ENCODE results near the gene ANKRD6.
"Not testable (repeated sequence)": the region's sequence is repeated elsewhere in the genome, so short reads cannot be mapped to it uniquely, and the experiment has no call there.

ANKRD6 gene

DNA sequence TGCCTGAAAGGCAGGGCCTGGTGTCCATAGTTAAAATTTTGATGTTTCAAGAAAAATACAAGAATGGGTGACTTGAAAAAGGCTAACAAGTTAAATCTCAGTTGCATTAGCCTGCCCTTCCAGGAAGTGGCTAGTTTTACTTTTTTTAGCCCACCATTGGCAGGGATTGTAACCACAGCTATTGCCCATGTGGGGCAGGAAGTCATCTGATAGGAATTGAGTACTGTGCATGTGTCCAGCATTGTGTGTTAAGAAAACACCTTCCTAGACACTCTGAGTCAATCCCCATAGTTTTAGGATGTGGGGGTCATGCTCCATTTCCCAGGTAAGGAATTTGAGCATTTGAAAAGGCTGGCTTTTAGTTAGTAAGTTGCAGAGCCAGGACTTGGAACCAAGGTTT lies 178.7 kb downstream of the ANKRD6 start:
- DNase-seq = peak; percentile 35

DNA sequence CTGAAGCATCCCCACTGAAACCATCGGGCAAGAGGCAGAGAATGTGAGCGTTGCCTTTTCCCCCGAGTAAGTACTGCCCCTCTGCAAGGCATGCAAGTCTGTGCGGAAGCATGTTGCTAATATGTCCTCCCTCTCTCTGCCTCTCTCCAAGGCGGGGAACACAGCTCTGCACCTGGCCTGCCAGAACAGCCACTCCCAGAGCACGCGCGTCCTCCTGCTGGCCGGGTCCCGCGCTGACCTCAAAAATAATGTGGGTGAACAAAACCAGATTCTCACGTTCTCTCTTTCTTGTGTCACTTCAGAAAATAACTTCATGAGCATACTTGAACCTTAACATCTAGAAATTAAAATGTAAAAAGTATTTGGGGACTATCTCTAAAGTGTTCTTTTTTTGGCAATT lies 179.2 kb downstream of the ANKRD6 start:
- no peak for DNase-seq

DNA sequence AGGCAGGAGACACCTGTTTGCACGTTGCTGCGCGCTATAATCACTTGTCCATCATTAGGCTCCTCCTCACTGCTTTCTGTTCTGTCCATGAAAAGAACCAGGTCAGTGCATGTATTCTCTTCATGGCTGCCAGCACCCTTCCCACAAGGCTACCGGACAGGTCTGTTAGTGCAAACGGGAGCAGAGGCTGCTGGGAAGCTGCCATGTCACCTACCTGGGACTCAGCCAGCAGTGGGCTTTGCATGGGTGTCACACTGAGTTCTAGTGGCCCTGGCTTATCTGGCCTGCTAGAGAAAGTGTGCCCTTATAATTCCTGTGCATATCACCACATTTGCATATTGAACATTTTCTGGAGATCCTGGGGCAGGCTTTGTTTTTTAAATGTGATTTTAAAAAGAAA lies 180.8 kb downstream of the ANKRD6 start:
- DNase-seq = no peak

DNA sequence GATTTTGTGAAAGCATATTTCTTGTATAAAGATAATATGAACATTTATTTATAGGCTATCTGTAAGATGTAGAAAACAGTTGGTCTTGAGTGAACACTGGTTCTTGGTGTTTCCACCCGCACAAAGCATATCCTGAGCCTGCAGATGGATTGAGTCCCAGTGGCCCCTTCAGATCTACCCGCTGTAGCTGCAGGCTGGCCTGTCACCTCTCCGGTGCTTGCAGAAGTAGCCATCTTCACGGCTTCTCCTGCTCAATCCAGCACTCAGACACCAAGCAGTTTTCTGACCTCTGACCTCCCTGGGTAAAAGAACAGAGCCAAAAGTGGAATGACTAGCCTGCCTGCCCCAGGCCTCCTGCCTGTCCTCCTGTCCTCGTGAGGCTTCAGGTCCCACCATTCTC lies 182.9 kb downstream of the ANKRD6 start:
- no peak for DNase-seq

DNA sequence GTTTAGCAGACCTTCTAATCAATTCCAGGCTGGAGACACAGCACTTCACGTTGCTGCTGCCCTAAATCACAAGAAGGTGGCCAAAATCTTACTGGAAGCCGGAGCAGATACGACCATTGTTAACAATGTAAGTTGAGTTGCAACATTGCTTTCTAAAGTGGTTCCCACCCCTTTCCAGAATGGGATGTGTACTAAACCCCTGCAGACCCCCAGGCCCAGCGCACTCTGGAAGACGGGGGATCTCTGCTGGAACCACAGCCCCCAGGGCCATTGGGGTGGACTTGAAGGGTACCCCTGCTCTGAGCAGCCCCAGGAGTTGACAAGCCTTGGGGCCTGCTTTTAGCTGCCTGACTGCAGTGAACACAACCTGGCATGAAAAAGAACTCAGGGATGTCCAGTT lies 183.6 kb downstream of the ANKRD6 start:
- DNase-seq = no peak

DNA sequence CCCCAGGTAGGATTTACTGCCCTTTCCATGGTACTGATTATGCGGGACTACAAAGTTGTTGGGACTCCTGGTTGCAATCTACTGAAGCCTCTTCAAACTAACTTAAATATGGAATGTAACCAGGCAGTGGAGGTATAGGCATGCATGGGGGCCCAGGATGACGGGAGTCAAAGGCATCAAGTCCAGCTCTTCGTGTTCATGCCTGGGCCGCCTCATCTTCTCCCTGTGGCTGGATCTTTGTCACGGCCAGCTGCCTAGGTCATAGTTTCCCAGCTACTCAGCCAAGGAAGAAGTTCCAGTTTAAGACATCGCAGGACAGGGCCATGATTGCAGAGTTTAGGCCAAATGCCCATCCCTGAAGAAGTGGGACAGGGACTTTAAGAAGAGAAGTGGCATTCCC lies 185.1 kb downstream of the ANKRD6 start:
- DNase-seq = no peak

DNA sequence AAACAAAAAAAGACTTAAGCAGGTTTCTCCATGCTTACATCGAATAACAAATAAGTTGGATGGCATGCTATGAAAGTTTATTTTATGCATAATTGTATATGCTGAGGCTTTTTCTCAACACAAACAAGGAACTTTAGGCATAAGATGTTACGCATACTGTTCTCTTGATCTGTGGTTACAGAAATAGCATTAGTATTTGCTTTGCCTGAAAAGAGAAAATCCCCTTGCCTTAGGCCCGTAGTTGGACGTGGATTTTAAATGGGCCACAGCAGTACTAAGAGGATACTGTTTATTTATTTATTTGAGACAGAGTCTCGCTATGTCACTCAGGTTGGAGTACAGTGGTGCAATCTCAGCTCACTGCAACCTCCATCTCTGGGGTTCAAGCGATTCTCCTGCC lies 186.6 kb downstream of the ANKRD6 start:
- no peak for DNase-seq

DNA sequence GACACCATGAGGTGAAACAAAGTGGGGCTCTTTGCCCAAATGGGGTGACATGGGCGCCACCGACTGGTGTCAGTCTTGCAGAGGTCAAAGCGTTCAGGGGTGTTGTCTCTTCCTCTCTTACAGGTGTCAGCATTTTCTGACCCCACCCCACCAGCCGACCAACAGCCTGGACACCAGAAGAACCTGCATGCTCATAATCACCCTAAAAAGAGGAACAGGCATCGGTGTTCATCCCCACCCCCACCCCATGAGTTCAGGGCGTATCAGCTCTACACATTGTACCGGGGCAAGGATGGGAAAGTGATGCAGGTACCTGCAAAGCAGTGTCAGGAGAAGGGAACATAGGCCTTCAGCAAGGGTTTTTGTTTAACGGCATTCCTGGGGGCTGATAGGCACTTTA lies 190.8 kb downstream of the ANKRD6 start:
- no peak for DNase-seq

DNA sequence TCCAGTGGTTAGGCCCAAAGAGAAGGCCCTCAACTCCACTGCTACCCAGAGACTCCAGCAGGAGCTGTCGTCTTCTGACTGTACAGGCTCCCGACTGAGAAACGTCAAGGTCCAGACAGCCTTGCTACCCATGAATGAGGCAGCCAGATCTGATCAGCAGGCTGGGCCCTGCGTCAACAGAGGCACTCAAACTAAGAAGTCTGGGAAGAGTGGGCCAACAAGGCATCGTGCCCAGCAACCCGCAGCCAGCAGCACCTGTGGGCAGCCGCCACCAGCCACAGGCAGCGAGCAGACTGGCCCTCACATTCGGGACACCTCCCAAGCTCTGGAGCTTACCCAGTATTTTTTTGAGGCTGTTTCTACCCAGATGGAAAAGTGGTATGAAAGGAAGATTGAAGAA lies 197.5 kb downstream of the ANKRD6 start:
- no peak for DNase-seq

DNA sequence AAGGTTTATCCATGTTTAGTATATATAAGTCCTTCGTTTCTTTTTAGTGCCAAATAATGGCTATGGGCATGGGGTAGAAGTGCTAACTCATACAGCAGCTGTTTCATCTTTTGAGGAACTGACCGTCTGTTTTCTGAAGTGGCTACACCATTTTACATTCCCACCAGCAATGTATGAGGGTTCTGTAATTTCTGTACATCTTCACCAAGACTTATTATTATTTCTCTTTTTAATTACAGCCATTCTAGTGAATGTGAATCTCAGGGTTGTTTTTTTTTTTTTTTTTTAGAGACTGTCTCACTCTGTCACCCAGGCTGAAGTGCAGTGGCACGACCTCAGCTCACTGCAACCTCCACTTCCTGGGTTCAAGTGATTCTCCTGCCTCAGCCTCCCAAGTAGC lies 203.5 kb downstream of the ANKRD6 start:
- DNase-seq = not testable (repeated sequence)

DNA sequence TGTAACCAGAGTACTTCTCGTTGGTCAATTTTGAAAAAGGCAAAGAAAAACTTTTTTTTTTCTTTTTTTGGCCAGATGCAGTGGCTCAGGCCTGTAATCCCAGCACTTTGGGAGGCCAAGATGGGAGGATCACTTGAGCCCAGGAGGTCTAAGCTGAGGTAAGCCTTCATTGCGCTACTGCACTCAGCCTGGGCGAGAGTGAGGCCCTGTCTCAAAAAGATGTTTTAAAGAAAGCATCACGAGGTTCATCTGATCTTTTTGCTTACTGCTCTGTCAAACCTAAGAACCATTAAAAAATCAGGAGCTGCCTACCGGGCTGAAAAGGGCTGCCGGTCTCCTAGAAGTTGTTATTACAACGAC lies 205.0 kb downstream of the ANKRD6 start:
- DNase-seq = no peak

DNA sequence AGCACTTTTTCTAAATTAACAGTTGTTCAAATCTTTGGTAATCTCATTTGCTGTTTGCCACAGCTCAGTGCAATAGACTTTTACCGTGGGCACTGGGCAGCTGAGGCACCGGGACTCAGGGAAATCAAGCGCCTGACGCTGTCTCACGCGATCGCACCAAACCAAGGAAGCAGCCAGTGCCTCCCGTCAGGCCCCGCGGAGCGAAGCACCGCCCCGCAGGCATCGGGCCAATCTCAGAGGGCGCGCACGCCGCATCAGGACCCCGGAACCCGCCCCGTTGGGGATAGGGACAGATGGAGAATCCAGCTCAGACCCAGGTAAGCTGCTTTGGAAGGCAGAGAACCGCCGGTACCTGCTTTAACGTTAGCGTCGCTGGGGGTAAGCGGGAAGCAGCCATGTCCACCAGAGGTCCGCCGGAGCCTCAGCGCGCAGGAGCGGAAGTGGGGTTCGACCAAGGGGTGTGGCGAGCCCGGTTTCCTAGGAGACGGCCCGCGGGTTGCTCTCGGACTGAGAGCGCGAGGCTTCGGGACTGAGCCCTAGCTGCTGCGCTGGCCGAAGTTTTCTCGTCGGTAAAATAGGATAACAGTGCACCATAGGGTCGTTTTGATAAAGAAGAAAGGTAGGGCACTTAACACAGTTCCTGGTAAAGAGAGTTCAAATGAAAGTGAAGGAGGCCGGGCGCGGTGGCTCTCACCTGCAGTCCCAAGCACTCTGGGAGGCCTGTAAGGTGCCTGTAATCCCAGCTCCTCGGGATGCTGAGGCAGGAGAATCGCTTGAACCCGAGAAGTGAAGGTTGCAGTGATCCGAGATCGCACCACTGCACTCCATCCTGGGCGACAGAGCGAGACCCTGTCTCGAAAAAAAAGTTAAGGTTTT lies 205.6 kb downstream of the ANKRD6 start, which contains the start of gene LYRM2:
Gene LYRM2 (minus strand): TSS at position 428 of the 876 bp plus-strand sequence. CDS start 31 bp downstream, at position 397.
- DNase-seq = peak; percentile 89

DNA sequence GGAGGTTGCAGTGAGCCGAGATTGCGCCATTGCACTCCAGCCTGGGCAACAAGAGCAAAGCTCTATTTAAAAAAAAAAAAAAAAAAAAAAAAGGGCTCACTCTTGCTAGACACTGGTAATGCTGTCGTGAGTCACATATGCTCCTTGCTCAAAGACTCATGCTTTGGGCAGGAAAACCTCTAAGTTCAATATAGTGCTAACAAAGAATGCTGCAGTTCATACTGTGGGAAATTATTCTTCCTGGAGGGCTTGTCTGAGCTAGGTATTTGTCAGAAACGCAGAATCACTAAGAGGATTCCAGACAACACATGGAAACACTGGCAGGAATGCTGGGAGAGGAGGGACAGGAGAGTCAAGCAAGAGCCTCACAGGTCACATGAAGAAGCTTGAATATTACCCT lies 207.9 kb downstream of the ANKRD6 start:
- peak; percentile 11 for DNase-seq

DNA sequence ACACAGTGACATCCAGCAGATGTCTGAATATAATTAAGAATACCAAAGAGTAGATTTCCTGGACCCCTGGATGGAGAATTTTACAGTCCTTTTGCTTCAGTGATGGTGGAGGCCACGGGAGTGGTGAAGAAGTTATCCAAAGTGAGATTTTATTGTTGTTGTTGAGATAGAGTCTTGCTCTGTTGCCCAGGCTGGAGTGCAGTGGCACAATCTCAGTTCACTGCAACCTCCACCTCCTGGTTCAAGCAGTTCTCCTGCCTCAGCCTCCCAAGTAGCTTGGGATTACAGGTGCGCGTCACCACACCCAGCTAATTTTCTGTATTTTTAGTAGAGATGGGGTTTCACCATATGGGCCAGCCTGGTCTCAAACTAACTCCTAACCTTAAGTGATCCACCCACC lies 208.6 kb downstream of the ANKRD6 start:
- not testable (repeated sequence) for DNase-seq

DNA sequence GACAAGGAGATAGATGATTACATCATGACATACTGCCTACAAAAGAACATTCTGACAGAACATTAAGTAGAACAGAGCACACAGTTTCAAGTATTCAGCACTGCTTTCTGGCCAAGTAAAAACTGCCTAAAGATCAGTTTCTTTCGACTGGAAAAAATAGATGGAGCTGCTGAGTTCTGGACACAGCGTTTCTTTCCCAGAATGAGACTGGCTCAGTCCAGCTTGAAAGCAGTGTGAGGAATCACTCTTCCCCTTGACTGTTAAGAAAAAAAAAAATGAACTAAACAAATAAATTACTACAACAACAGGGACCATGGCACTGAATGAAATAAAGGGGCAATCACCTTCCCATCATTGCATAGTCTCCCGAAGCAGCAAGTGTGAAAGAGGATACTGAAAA lies 210.0 kb downstream of the ANKRD6 start:
- DNase-seq = no peak

DNA sequence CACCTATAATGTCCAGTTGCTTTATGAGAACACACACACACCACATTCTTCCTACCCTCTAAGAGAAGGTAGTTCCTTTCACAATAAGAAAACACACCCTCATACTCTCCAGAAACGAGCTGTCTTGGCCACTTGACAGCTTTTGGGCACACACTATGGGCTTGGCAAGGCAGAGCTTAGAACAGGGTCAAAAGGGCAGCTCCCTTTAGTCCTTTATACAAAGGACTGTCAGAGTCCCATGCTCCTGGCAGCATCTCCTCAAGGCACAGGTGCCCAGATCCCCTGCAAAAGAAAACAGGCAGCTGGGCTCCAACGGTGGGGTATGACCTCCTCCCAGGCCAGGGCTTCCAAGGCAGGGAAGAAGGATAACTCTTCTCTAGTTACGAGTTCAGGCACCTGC lies 210.5 kb downstream of the ANKRD6 start:
- DNase-seq = no peak

DNA sequence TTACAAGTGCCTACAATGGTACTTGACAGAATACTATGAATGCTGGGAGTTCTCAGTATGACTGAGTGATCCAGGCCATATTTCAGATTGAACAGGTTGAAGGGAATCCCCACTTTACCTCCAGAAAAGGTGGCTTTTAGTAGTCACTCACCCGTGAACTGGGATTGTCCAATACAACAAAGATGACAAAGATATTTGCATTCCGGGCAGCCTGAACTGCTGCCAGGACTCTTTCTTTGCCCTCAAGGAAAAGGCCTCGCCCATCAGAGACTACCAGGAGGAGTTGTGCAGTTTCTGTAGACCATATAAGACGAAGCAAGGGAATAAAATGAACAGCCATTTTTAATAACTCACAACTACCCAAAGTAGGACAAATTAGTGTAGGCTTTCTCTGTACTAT lies 211.9 kb downstream of the ANKRD6 start:
- DNase-seq = no peak

DNA sequence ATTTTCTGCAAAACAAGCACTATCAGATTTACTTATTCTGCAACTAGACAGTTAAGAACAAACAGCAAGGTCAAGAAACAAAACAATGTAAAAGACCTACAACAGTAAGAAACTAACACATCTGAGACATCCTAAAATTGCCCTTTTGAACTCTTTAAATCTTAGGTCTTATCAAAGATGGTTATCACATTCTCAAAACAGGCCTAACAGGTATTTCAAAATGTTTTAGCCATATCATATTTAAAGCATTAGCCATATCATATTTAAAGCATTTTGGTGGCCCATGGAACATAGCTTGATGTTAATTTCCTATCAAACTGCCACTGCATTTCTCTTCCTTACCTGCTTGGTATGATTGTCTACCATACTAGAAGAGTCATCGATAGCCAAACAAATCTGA lies 216.7 kb downstream of the ANKRD6 start:
- DNase-seq = no peak

DNA sequence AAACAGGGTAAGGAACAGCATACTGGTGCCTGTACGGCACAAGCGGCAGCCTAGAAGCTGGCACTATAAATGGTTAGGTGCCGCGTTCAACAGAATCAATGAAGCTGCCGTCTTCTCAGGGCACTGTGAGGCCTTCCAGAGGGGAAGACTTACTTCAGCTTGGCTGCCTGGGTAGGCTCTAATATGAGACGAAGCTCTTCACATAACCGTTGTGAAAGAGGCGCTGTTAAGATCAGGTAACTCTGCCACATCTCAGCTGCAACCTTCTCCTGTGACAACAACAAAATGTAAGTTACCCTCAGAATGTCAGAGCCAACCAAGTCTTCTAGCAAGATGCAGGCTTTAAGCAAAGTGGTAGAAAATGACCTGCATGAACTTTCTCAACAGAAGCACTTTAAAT lies 217.6 kb downstream of the ANKRD6 start:
- no peak for DNase-seq

DNA sequence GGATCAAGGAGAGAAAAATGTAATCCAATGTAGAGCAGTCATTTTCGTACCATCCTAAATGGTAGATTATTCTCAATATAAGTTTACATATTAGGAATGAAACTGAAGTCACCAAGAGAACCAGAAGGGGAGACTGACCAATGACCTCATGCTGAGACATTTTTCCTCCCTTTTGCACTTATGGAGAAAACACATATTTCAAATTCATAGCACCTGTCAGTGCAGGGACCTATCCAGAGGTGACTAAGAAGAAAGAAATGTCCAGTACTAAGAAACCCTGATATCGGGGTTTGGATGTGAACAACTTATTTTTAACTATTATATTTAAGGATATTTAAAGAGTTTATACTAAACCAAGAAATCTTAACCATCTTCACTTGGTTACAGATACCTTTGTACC lies 222.2 kb downstream of the ANKRD6 start:
- DNase-seq = peak; percentile 48

DNA sequence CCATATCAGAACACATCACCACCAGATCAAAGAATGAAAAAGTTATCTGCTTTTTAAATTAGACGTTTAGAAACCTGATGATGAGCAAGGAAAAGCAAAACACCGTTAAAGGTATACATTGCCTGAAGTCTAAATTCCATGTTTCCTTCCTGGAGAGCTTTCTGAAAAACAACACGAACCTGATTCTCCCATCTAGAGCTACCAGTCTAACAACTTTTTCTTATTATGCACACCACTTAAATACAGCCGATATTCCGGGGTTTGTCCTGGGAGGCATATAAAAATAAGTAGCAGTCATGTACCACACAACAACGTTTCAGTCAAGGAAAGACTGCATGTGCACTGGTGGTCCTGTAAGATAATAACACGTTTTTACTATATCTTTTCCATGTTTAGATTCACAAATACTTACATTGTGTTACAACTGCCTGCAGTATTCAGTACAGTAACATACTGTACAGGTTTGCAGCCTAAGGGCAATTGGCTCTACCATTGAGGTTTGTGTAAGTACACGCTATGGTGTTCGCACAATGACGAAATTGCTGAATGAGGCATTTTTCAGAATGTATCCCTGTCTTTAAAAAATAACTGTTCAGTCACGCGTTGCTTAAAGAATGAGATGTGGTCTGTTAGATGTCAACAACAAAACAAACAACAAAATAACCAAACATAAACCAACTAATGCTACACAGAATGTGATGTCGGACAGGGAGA lies 224.7 kb downstream of the ANKRD6 start:
- no peak for DNase-seq

DNA sequence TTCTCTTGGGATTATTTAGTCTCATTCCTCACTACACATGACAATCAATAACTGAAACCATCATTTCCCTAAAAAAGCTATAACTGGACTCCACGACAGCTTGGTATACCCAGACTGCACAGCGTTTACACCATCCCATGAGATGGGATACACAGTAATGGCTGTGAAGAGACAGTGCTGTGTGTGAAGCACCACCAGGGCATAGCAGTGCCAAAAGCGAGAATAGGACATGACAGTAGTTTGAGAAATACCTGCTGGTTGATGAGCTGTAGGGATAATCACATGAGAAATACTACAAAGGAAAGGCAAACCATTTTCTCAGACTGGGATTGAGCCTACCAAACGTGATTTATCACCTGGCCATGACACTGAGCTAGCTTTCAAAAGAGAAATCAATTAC lies 228.0 kb downstream of the ANKRD6 start:
- DNase-seq = no peak

DNA sequence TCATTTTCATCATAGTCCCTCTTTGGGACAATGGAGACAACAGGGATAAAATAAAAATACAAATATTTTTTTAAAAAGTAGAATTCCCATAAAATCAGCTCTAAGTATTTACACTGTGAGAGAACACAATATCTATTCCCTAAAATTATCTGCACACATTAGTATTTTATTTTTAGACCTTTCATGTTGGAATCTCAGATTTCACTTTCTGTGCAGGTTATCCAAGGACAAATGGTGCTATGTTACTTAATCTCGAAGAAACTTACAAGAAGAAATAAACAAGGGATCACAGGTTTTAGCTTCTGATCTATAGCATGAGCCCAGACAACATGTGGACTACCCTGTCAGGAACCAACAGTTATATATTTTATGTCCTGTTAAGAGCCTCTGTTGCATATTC lies 228.6 kb downstream of the ANKRD6 start:
- DNase-seq = no peak

DNA sequence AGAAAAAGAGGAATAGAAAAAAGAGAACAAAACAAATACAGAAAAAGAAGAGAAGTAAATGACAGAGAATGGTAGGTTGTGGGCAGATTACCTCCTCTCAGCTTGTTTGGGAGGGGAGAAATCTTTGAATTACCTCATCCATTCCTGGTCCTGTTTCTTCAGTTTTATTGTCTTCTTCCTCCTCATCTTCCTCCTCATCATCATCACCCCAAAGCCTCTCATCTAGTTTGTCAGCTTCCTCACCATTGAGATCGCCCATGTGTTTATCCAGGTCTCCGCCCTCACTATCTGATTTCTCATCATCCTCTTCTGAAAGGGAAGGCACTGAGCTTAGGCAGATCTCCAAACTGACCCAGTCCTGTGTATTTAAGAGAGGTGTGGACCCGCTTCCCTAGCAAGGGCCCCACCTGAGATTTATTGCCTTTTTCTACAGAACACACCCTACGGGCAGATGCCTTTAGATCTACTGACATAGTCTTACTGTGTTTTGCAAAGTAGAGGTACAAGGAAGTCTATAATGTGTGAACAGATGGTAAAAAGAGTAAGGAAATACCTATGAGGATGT lies 229.8 kb downstream of the ANKRD6 start:
- DNase-seq = no peak

Measured in kidney glomerular epithelial cell (primary cell).